ENCODE data around the gene ZMYM4. TPM values are rescaled to one million over a fixed set of nuclear protein-coding genes. Genes with fewer than 3 reads are reported as not detected.

The ZMYM4 gene
- polyA plus RNA-seq, 1 donor from 2014 or later = 28.0 TPM

- peaks cover 17% of the 10 kb centered on the region for H3K27me3 Mint-ChIP-seq
- H3K4me1 Mint-ChIP-seq = peaks cover 0 to 6% (median 6%) of the 10 kb centered on the region in 3 donors
- H3K36me3 Mint-ChIP-seq = peaks cover 3% of the 10 kb centered on the region
- peaks cover 0 to 2% (median 0%) of the 10 kb centered on the region in 3 donors for H3K9me3 Mint-ChIP-seq
- no peak overlapping the region for H3K4me3 Mint-ChIP-seq
- H3K27ac Mint-ChIP-seq = no peak overlapping the region
Measured at GRCh38 chr1:35264035-35264434, 4.5 kb upstream of the ZMYM4 start.

GRCh38 chr1:35264871-35265270 lies 3.6 kb upstream of the ZMYM4 start:
- Mint-ChIP-seq H3K4me3 (no peak overlapping the region), H3K27me3 (peaks cover 17% of the 10 kb centered on the region), H3K9me3 (peaks cover 0 to 2% (median 0%) of the 10 kb centered on the region in 3 donors), H3K27ac (no peak overlapping the region), H3K36me3 (peaks cover 3% of the 10 kb centered on the region), H3K4me1 (peaks cover 5 to 11% (median 10%) of the 10 kb centered on the region in 3 donors)

- Mint-ChIP-seq H3K27me3 (peaks cover 17% of the 10 kb centered on the region), H3K4me1 (peaks cover 13 to 22% (median 14%) of the 10 kb centered on the region in 3 donors), H3K36me3 (peaks cover 3% of the 10 kb centered on the region), H3K9me3 (peaks cover 0 to 2% (median 0%) of the 10 kb centered on the region in 3 donors), H3K4me3 (no peak overlapping the region), H3K27ac (no peak overlapping the region)
Measured at GRCh38 chr1:35266306-35266705, 2.2 kb upstream of the ZMYM4 start.

DNA sequence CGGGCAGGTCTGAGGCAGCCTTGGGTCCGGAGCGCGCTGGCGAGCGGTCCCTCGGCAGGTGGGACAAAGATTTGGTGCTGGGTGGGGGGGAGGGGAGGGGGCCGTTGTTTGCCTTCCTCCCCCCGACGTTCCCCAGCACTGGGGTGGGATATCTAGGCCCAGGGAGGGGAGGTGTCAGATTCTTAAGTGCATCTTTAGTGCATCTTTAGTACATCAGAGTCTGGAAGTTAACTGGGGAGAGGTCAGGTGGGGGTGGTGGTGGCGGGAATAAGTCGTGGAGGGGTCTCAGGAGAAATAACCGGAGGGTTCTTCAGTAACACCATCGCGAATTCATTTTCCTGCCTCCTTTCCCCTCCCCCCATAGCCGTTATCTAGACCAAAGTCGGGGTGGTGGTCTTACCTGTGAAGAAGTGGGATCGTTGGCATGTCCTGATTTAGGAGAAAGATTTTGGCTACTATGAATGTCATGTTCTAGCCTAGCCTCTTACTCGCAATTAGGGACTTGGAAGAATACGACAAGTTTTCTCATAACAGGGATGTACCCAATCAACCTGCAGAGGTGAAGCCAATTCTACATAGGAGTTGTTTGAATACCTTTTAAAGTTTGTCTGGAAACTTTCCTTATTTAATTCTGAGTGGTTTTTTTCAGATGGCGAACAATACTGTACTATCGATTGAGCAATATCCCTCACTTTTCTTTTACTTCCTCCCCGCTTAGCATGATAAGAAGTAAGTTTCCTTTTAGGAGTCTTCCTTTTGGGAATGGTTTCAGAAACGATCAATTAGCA lies 886 bp downstream of the ZMYM4 start:
- peaks cover 5% of the 10 kb centered on the region for H3K27me3 Mint-ChIP-seq
- peaks cover 7% of the 10 kb centered on the region for H3K36me3 Mint-ChIP-seq
- peaks cover 14 to 31% (median 18%) of the 10 kb centered on the region in 3 donors for H3K4me1 Mint-ChIP-seq
- H3K9me3 Mint-ChIP-seq = peaks cover 0 to 2% (median 0%) of the 10 kb centered on the region in 3 donors
- H3K4me3 Mint-ChIP-seq = peak overlapping the region; percentile 87 to 94 (median 92)
- peak overlapping the region; percentile 67 to 97 (median 85) for H3K27ac Mint-ChIP-seq

GRCh38 chr1:35269989-35270289 lies 1.4 kb downstream of the ZMYM4 start:
- Mint-ChIP-seq H3K9me3 (peaks cover 0 to 2% (median 0%) of the 10 kb centered on the region in 3 donors), H3K27ac (peak overlapping the region in 2 of 3 donors; percentile 85 to 97), H3K4me1 (peaks cover 16 to 33% (median 18%) of the 10 kb centered on the region in 3 donors), H3K27me3 (peaks cover 1% of the 10 kb centered on the region), H3K36me3 (peaks cover 7% of the 10 kb centered on the region), H3K4me3 (peak overlapping the region; percentile 87 to 94 (median 92))

GRCh38 chr1:35270836-35271235 lies 2.3 kb downstream of the ZMYM4 start:
- H3K36me3 Mint-ChIP-seq = peaks cover 5% of the 10 kb centered on the region
- peak overlapping the region in 1 of 3 donors; percentile 59 for H3K27ac Mint-ChIP-seq
- H3K9me3 Mint-ChIP-seq = peaks cover 0 to 2% (median 0%) of the 10 kb centered on the region in 3 donors
- H3K4me3 Mint-ChIP-seq = peak overlapping the region in 3 of 4 donors; percentile 46 to 81 (median 69)
- peaks cover 16 to 33% (median 18%) of the 10 kb centered on the region in 3 donors for H3K4me1 Mint-ChIP-seq
- H3K27me3 Mint-ChIP-seq = no peaks in the 10 kb centered on the region

- peaks cover 12% of the 10 kb centered on the region for H3K36me3 Mint-ChIP-seq
- H3K27ac Mint-ChIP-seq = peak overlapping the region in 1 of 3 donors; percentile 61
- no peaks in the 10 kb centered on the region for H3K9me3 Mint-ChIP-seq
- H3K4me3 Mint-ChIP-seq = no peak overlapping the region
- no peaks in the 10 kb centered on the region for H3K27me3 Mint-ChIP-seq
- peaks cover 15 to 31% (median 18%) of the 10 kb centered on the region in 3 donors for H3K4me1 Mint-ChIP-seq
Measured at GRCh38 chr1:35274197-35274596, 5.7 kb downstream of the ZMYM4 start.

DNA sequence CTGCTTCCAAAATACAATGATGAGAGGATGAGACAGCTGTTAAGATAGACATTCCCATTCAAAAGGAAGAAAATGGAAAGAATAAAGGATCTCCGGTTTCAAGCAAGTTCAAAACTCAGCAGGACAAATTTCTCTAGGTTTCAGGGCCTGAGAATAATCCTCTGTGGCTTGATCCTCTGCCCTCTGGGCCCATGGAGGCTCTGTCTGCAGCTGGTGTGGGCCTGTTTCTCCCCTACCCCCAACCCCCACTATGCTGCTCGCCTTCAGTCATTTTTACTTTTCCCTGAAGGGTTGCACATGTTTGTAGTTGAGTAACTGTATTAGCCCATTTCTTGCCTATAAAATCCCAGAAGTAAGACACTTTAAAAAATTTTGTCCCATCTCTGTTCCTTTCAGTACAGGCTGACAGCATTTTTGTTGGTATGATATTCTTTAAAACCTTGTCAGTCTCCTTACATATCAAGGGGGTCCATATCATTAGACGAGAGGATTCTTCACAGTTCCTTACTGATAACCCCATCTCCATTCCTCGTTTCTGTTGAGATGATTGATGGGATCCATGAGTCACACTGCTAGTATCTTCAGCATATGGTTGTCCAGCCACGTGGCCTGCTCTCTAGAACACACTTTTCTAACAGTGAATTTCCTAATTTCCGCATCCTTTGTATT lies 10.5 kb downstream of the ZMYM4 start:
- Mint-ChIP-seq H3K4me1 (peaks cover 4 to 15% (median 7%) of the 10 kb centered on the region in 3 donors), H3K4me3 (no peak overlapping the region), H3K36me3 (peaks cover 13% of the 10 kb centered on the region), H3K27ac (no peak overlapping the region), H3K9me3 (no peaks in the 10 kb centered on the region), H3K27me3 (no peaks in the 10 kb centered on the region)

GRCh38 chr1:35279555-35279904 lies 11.0 kb downstream of the ZMYM4 start:
- H3K4me3 Mint-ChIP-seq = no peak overlapping the region
- peaks cover 16% of the 10 kb centered on the region for H3K36me3 Mint-ChIP-seq
- H3K27me3 Mint-ChIP-seq = no peaks in the 10 kb centered on the region
- H3K9me3 Mint-ChIP-seq = no peaks in the 10 kb centered on the region
- H3K27ac Mint-ChIP-seq = no peak overlapping the region
- peaks cover 7 to 14% (median 9%) of the 10 kb centered on the region in 3 donors for H3K4me1 Mint-ChIP-seq

GRCh38 chr1:35280006-35280405 lies 11.5 kb downstream of the ZMYM4 start:
- no peaks in the 10 kb centered on the region for H3K27me3 Mint-ChIP-seq
- H3K4me1 Mint-ChIP-seq = peaks cover 8 to 15% (median 12%) of the 10 kb centered on the region in 3 donors
- H3K4me3 Mint-ChIP-seq = no peak overlapping the region
- peaks cover 20% of the 10 kb centered on the region for H3K36me3 Mint-ChIP-seq
- H3K27ac Mint-ChIP-seq = no peak overlapping the region
- no peaks in the 10 kb centered on the region for H3K9me3 Mint-ChIP-seq

GRCh38 chr1:35281565-35281964 lies 13.1 kb downstream of the ZMYM4 start:
- Mint-ChIP-seq H3K27me3 (no peaks in the 10 kb centered on the region), H3K9me3 (no peaks in the 10 kb centered on the region), H3K36me3 (peaks cover 20% of the 10 kb centered on the region), H3K4me3 (no peak overlapping the region), H3K27ac (no peak overlapping the region), H3K4me1 (peaks cover 14 to 20% (median 16%) of the 10 kb centered on the region in 3 donors)

DNA sequence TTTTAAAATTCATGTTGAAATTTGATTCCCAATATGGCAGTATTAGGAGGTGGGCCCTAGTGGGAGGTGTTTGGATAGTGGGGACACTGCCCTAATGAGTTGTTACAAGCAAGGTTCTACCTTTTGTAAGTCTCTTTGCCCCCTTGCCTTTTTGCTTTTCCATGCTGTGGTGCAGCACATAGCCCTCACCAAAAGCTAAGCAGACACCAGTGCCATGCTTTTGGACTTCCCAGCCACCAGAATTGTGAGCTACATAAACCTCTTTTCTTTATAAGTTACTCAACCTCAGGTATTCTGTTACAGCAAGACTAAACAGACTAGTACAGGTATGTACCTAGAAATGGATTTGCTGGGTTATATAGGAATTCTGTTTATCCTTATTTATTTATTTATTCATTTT lies 13.7 kb downstream of the ZMYM4 start:
- Mint-ChIP-seq H3K4me3 (no peak overlapping the region), H3K9me3 (no peaks in the 10 kb centered on the region), H3K27ac (no peak overlapping the region), H3K36me3 (peaks cover 21% of the 10 kb centered on the region), H3K4me1 (peaks cover 15 to 20% (median 18%) of the 10 kb centered on the region in 3 donors), H3K27me3 (no peaks in the 10 kb centered on the region)

GRCh38 chr1:35284852-35285251 lies 16.3 kb downstream of the ZMYM4 start:
- H3K27ac Mint-ChIP-seq = peak overlapping the region in 1 of 3 donors; percentile 40
- H3K27me3 Mint-ChIP-seq = no peaks in the 10 kb centered on the region
- H3K4me1 Mint-ChIP-seq = peaks cover 15 to 29% (median 23%) of the 10 kb centered on the region in 3 donors
- H3K4me3 Mint-ChIP-seq = peak overlapping the region in 1 of 4 donors; percentile 53
- H3K36me3 Mint-ChIP-seq = peaks cover 12% of the 10 kb centered on the region
- no peaks in the 10 kb centered on the region for H3K9me3 Mint-ChIP-seq

GRCh38 chr1:35285771-35286606 lies 17.5 kb downstream of the ZMYM4 start:
- Mint-ChIP-seq H3K27ac (no peak overlapping the region), H3K27me3 (no peaks in the 10 kb centered on the region), H3K4me1 (peaks cover 10 to 29% (median 21%) of the 10 kb centered on the region in 3 donors), H3K36me3 (peaks cover 15% of the 10 kb centered on the region), H3K4me3 (peak overlapping the region in 1 of 4 donors; percentile 39), H3K9me3 (no peaks in the 10 kb centered on the region)

All from IgD-negative memory B cell (primary cell).